Renal cortical epithelial cell (primary cell): ENCODE results near the gene GFPT2. TPM values are rescaled to one million over a fixed set of nuclear protein-coding genes. Genes with fewer than 3 reads are reported as not detected.

Experiments
- DNase-seq: peaks from one replicate; pipeline ENCODE4 v3.0.0-alpha.2; 2011; ENCODE audit warnings: low read depth
- total RNA-seq: library from RNA; depleted of rRNA; stranded (reverse); fragments of >200 nt; gene quantifications from 2 replicates; pipeline ENCODE4 v1.2.3, GENCODE V29; 2014

GFPT2 gene
- total RNA-seq, 1 donor from 2014 or later = 10.2 TPM

DNA sequence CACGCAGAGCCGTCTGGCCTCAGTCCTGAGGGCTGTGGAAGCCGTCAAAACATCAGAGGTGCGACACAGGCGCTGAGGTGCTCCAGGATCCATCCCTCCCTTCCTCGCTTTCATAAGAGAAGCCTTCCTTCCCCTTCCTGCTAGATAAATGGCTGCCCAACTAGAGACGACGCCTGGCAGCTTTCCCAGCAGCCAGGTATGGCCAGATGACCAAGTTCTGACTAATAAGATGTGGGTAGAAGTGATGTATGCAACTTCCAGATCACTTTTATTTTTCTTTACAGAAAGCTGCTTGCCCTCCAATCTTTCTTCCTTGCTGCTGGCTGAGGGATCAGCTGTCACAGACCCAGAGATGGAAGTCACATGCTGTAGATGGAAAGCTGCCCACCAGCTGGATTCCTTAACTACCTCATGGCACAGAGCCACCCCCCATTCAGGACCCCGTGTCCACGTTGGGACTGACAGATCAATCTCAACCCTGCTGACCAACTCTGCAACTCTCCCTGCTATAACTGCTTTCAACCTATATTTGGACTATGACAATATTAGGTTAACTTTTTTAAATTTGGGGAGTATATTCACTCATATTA lies 70.0 kb downstream of the GFPT2 start:
- no peak for DNase-seq

DNA sequence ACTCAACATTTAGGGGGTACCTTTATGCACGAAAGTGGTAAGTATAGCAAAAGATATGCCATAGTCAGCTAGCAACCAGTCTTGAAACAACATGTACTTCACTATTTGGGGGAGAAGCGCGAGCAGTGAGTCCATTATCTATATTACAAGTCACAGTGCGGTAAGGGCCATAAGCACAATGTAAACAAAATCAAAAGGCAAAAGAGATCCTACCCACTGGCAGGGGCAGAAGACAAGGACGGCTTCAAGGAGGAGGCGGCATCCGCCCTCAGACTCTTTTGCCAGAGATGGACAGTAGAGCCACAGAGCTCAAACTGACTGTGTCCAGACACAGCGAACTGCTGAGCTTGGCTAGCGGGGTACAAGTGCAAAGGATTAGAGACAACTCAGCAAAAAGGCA lies 70.9 kb downstream of the GFPT2 start:
- DNase-seq = no peak

DNA sequence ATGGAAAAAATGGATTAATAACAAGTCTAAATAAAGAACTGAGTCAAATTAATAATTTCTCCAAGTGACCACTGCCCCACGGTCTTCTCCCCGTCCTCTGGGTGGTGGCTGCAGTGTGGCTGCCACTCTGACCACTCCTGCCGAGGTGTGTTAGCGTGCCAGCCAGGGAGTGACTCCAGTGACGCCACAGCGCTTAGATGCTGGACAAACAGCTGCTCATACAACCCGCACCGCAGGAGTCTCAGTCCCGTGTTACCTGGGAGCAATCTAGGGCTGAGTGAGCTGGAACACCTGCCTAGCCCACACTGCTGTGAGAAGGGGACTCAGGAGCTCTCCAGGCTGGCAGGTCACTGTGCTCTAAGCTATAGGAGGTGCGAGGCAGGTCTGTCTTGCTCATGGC lies 71.4 kb downstream of the GFPT2 start:
- no peak for DNase-seq

GRCh38 chr5:180274695-180275094 lies 78.4 kb downstream of the GFPT2 start:
- no peak for DNase-seq

DNA sequence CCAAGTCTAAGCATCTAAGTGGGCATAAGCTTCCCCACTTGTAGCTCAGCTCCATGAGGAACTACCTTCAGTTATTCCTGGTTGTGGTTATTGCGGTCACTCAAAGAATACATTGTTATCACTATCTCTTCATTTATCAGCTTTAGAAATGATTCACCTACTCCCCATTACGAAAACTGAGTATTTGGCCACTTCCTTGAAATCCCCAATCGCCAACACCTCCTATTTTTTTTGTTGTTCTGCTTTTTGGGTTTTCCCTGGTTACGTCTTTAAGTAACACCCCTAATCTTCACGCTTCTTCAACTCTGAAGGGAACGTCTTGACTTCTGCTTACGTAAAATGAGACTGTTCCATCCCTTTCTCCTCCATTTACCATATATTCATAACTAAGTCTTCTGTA lies 81.9 kb downstream of the GFPT2 start:
- no peak for DNase-seq

GRCh38 chr5:180259260-180259611 lies 93.9 kb downstream of the GFPT2 start:
- peak; percentile 9 for DNase-seq

DNA sequence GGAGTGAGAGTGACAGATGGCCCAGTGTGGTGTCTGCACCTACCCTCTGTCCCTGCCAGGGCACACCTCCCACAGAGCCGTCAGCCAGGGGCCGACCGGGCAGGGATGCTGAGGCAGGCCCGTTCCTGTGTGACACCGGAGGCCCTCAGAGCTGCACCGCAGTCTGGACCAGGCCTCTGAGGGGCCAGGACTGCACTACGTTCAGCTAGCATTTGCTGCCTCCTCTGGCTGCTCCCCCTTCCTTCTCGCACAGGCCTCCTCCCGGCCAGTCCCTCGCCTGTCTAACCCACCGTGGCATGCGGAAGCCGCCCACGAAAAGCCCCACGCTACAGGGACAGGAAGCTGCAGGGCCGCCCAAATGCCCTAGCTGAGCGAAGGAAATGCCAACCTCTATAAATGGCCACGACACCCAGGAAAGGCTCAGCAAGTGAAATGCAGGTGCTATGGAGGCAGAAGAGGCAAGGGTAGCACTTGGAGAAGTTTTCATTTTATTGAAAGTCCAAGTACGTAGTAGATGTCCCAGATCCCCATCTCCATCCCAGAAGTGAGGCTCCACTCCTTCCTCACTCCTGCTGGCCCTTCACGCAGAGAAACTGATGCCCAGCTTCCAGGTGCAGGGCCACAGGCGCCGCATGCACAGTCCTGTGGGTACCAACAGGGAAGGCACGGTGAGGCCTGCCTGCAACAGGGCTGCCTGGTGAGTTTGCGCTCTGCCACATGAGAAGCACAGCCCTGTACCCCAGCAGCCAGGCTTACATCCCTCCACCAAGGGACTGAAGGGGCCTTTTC lies 99.9 kb downstream of the GFPT2 start:
- no peak for DNase-seq

- DNase-seq = no peak
Measured at GRCh38 chr5:180251887-180252286, 101.2 kb downstream of the GFPT2 start.

- DNase-seq = no peak
Measured at GRCh38 chr5:180251141-180251540, 102.0 kb downstream of the GFPT2 start.

Other genes starting within 250 kb of the GFPT2 start
- gene RASGEF1C, start 144.1 kb downstream of the GFPT2 start, total RNA-seq = not detected in 2 replicates
- gene MAPK9, start 61.3 kb downstream of the GFPT2 start, total RNA-seq = 31.3 and 32.3 TPM in 2 replicates
- gene CNOT6, start 141.0 kb upstream of the GFPT2 start, total RNA-seq = 14.2 and 47.7 TPM in 2 replicates
- not detected in 2 replicates for gene SCGB3A1, start 238.2 kb upstream of the GFPT2 start, total RNA-seq